GM19467 (cell line): ENCODE measurements around the gene ALDH9A1.

Experiments
- ATAC-seq: cut with Tn5 transposase; IDR thresholded peaks from one replicate; pipeline ENCODE4 v1.9.1; 2021; ENCODE audit warnings: mild to moderate bottlenecking, moderate library complexity; ENCODE audit not compliant: unreplicated experiment

The ALDH9A1 gene

DNA sequence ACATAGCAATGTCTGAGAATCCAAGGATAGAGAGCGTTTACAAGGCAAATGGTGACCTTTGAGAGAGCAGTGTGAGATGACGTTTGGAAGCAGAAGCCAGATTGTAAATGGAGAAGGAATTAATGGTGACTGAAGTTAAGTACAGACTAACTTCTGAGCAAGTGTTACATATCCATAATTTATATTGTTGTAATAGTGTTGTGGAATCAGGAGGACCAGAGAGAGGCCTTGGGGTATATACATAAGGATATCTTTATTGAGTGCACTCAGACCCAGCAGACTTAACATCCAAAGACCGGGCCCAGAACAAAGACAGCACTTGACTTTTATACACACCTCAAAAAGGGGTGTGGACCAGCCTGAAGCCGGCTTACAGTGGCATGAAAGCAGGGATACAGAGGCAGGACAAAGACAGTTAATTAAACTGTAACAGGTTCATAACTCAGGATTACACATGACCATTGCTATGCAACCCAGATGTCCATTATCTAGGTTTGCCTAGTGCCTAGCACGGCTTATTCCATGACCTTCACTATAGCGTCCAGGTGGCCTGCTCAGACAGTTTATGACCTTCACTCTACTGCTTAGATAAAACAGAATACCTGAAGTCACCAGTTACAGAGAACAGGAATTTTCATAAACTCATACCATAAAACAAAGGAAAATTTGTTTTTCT lies 70.1 kb downstream of the ALDH9A1 start:
- ATAC-seq, result no peak

- ATAC-seq, result no peak
Measured at GRCh38 chr1:165624441-165624840, 73.9 kb downstream of the ALDH9A1 start.

GRCh38 chr1:165623624-165624023 lies 74.7 kb downstream of the ALDH9A1 start:
- ATAC-seq, result no peak

DNA sequence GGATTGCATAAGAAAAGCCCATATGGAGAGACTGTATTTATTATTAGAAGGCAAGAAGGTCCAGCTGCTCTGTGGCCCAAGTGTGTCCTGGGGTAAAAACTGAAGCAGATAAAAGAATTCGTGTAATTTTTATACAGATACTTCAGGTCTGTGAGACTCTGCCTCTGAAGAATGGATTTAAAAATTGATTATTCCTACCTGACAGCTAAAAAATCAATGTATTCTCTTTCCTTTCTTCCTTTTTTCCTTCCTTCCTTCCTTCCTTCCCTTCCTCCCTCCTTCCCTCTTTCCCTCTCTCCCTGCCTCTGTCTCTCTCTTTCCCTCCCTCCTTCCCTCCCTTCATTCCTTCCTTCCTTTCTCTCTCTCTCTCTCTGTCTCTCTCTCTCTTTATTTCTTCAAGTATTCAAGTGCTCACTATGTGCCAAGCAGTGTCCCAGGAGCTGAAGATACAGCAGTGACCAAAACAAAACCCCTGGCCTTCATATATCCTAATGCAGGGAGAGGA lies 78.7 kb downstream of the ALDH9A1 start:
- ATAC-seq, result no peak

DNA sequence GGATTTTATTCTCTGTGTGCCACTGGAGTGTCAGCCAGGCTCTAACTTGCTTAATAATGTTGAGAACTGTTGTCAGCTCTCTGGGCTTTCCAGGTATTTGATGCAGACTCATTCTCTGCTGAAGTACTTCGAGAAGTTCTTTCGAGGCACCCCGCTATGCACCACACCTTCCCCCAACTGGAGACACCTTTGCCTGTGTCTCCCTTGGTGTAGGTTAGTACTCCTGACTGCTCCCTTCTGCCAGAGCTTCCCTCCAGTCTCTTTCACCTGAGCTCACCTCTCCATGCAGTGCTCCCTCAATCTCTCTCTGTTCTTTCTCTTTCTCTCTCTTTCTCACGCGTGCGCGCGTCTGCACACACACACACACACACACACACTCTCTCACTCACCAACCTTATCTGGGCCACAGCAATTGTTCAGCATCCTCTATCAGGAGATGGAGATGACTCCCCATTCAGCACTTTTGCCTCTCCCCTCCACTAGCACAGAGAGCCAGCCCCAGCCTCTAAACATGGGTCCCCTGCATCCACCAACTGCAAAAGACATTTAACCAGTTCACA lies 81.3 kb downstream of the ALDH9A1 start:
- no peak for ATAC-seq

GRCh38 chr1:165616054-165616612 lies 82.2 kb downstream of the ALDH9A1 start:
- ATAC-seq, result no peak
